HG02678 (cell line): ENCODE data around the gene MRAS.

Source experiments
- ATAC-seq: cut with Tn5 transposase; IDR thresholded peaks from one replicate; pipeline ENCODE4 v1.9.1; 2021; ENCODE audit warnings: mild to moderate bottlenecking, moderate library complexity; ENCODE audit not compliant: unreplicated experiment

MRAS gene

DNA sequence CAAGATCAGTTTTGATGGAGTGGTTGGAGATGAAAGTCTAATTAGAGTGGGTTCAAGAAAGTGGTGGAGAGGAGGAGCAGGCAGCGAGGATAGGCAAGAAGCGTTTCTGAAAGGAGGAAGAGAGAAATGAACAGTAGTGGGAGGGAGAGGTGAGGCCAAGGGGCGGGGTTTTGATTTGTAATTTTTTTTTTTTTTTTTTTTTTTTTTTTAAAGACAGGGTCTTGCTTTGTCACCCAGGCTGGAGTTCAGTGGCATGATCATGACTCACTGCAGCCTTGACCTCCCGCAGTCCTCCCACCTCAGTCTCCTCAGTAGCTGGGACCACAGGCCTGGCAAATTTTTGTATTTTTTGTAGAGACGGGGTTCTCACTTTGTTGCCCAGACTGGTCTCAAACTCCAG is 36.6 kb downstream of the MRAS start:
- no peak for ATAC-seq

DNA sequence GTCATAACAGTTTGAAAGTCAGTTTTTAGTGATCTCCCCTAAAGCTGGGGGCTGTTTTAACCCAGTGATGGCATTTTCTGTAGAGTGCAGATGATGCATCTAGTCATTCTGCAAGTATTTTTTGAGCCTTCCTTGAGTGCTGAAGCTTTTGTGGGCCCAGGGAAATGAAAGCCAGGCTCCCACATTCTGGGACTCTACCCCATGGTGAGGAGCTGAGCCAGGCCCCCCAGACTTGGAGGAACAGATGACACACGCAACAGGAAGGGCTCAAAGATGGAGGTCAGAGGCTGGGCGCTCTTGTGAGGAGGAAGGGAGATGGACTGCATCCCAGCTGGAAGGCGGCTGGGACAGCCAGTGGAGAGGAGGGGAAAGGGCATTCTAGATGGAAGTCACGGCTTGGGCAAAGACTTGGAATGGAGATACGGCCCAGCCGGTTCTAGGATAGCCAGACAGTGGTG is 40.8 kb downstream of the MRAS start:
- no peak for ATAC-seq

DNA sequence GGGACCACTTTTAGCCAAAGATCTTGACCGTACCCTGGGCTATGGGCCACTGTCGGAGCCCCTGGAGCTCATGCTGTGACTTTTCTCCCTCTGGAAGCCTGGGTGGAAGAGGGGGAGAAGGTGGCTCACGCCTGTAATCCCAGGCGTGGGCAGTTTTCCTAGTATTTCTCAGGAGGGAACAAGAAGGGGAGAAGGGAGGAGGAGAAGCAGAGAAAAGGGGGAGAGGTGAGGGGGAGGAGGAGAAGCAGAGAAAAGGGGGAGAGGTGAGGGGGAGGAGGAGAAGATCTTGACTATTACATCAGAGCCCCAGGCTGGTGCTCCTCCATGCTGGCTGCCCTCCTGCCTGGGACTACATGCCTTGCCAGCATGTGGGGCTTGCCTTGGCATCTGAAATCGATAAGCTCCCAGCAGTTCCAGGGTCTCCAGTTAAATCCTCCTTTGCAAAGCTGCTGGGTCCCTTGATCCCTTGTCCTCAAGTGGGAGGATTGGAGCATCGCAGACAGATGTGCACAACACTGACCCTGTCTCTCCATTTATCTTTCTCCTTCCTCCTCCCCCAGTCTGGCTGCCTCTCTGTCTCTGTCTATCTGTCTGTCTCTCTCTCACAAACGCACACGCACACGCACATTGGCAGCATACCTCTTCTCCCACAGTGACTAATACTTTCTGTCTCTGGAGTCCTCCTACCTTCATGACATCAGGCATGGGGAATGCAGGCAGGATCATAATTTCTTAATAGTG is 41.6 kb downstream of the MRAS start:
- no peak for ATAC-seq

DNA sequence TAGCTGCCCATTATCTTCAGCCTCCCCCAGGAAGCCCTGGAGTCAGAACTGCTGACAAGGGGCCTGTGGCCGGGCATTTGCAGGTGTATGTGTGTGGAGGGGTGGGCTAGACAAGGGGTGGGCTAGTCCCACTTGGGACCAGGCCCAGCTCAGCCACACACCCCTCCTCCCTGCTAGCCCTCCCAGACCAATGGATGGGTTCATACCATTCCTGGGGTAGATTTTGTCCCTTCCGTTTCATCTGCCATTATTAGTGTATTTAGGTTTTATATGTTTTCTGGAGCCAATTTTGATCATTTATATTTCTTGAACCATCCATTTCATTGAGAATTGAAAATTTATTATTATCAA is 42.2 kb downstream of the MRAS start:
- ATAC-seq = no peak

DNA sequence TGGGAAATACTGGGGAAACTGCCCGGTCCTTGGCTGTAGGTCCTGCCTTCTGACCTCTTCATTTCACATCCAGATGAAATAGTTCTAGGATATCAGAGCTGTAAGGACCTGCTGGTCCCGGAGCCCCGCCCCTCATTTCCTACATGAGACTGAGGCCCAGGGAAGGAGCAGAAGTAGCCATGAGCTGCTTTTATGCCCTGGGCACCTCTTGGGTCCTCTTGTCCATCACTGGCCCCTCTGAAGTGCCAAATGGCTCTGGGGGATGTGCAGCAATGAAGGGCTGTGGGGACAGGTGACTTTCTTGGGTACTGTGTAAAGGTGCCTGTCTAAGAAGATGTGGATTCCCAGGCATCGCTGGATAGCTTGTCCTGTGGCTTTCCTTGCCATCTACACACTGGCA is 45.8 kb downstream of the MRAS start:
- no peak for ATAC-seq

DNA sequence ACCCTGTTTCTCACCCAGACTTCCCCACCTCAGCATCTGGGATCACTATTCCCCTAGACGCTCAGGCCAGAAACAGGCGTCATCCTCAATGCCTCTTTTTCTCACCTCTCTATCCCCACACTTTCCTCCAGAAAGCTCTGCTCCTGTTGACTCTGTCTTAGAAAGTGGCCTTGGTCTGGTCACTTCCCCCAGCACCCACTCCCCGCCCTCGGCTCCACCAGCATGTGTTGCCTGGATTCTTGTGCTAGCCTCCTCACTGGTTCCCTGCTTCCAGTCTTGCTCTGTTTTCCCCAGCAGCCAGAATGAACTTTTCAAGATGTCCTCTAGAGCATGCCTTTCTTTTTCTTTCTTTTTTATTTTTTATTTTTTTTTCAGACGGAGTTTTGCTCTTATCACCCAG is 46.3 kb downstream of the MRAS start:
- ATAC-seq = no peak

DNA sequence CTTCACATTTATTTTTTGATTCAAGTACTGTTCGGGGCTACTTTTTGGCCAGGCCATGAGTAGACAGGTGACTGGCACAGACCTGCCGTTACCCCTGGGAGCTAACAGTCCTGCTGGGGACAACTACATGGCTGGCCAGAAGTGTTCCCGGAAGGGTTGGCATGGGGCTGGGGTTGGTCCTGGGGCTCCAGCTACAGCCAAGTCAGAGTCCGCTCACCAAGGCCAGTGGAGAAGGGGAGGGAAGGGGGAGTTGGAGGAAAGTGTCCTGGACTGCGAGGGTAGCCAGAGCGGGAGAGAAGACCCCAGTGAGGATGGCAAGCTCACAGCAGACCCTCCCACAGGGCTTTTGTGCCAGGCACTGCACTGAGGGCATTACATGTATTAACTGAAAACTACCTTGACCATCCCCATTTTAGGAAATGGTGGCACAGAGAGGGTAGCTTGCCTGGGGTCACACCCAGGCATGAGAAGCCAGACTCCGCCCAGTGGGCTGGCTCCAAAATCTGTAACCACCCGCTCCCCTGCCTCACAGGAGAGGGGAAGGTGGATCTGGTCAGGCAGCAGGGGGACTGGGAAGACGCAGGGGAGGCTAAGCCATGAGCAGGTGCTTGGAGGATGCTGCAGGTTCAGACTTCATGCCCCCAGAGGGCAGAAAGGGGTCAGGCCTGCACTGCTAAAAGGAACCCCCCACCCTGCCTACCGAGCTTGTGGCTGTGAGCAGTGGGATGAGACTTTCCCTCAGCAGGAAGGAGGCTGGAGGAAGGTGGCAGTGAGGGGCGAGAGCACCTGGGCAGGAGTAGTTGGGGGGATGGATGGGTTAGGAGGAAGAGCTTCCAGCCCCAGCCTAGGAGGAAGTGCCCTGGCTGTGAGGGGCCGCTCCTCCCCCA is 47.7 kb downstream of the MRAS start:
- no peak for ATAC-seq

DNA sequence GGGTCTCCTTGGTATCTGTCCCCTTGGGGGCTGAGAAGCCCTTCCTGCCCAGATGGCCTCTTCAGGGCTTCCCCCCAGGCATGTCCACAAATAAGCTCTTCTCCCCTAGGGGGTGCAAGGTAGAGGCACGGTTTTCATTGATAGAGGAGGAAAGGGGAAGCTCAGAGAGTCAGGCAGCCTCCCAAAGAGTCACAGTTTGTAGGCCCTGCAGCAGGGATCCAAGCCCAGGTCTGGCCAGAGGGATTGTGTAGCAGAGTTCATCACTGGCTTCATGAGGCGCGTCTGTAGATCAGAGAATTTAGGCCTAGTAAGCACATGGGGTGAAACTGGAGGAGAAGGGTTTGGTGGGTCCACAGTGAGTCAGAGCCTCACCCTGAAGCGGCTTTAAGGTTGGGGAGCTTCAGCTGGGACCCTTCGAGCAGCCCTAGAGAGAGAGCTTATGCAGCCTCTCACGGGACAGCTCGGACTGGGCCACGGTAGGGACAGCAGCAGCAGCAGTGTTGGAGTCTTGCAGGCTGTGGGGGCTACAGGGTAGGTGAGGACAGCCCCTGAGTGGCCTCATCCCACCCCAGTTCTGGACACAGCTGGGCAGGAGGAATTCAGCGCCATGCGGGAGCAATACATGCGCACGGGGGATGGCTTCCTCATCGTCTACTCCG is 48.5 kb downstream of the MRAS start:
- ATAC-seq = no peak

DNA sequence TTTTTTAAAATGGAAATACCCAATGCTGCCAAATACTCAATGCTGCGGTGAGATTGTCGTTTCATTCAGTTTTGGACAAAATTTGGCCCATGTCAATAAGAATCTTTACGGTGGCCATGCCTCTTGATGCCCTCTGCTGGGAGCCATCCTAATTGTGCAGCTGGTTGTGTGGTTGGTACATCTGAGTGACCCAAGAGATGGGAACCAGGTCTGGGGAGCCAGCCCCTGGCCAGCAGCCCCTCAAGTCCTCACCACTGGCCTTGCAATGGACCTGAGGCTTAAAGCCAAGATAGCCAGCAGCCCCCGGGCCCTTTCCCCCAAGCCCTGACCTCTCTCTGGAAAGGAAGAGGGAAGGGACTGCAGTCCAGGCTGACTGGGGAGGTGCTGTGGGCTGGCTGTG is 49.6 kb downstream of the MRAS start:
- no peak for ATAC-seq

DNA sequence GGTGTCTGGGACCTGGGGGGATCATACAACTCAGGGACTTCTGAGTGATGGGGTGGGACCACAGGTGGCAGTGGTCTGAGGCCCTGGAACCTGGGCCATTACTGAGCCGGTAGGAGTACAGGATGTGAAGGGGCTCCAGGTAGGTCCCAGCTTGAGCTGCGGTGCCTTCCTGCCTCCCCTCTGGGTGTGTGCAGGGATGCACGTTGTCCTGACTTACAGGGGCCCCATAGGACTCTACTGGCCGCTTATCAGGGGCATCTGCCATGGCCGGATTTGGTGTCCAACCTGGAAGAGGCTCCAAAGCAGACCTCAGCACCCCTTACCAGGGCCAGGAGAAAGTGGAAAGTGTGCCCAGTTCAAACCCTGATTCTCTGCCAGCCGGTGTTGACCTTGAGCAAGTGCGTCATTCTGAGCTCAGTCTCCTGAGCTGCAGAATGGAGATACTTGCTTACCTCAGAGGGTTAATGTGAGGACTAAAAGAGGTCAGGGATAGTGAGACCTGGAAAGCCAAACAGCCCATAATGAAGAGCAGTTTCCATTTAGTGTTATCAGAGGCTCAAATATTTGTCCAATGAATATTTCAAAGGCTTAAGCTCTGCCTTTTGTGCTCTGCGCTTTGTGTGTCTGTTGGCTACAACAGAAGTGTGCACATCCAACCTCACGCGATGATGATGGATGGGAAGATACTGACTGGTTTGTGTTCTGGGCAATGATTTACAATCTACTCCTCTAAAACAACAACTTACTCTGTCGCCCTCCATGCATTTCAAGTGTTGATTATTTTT is 50.6 kb downstream of the MRAS start:
- ATAC-seq = no peak

DNA sequence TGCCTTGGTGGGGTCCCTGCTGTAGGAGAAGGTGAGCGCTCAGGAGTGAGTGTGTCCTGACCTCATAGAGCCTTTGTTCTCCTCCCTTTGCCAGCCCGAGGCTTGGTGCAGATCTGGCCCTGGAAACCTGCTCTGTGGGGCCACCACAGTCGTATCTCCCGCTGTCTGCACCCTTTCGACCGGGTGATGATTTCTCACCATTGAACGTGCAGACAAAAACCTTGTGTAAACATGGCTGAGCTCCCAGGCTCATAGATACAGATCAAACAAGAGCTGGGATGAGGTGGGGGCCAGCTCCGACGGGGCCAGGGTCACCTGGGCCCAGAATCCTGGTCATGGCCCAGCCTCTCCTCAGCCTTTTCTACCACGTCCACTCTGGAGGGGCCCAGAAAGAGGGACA is 51.4 kb downstream of the MRAS start:
- ATAC-seq = no peak

DNA sequence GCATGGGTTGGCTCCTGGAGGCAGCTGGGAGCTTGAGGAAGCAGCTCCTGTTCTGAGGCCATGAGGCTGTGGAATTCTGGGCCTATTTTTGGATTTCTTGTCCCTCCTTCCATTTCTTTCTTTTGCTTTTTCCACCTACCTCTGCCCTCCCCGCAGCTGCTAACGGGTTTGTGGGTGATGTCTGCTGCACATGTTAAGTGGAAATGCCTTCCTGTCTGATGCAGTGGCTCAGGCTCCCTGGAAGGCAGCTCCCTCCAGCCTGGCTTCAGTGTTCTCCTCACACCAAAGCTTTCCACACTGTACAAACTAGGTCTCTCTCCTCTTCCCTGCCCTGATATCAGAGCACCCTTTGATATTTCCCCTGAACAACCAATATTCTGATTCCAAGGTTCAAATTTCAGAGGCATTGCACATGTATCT is 52.3 kb downstream of the MRAS start:
- ATAC-seq = no peak

DNA sequence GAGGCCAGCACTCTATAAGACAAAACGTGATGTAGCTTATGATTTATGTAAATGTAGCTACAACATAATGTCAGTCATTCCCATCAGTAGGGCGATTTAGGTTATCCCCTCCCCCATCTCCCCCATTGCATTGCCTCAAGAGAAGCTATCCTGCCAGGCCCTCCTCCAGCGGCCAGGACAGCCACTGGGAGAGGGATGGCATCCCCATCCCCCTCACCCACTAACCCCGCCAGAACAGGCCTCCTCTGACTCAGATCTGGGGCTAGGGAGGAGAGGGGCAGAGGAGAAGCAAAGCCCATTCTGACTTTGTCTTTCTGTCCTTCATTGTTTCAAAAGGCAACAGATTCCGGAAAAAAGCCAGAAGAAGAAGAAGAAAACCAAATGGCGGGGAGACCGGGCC is 53.5 kb downstream of the MRAS start:
- ATAC-seq = no peak

DNA sequence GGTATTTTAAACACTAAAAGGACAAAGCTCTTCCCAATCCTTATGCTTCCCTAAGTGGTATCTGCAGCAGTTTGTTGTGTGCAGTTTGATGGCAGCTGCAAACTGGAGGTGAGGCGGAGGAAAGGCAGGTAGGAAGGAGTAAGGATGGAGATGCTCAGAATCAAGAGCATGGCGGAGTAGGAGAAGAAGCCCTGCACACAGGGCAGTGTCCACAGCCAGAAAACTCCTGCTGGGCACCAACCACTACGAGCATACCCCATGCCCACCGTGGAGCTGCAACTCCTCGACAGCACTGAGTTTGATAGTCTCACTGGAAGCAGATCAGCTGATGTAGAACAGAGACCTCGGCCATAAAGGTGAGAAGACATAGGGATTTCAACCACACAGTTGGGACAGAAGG is 55.7 kb downstream of the MRAS start:
- no peak for ATAC-seq

DNA sequence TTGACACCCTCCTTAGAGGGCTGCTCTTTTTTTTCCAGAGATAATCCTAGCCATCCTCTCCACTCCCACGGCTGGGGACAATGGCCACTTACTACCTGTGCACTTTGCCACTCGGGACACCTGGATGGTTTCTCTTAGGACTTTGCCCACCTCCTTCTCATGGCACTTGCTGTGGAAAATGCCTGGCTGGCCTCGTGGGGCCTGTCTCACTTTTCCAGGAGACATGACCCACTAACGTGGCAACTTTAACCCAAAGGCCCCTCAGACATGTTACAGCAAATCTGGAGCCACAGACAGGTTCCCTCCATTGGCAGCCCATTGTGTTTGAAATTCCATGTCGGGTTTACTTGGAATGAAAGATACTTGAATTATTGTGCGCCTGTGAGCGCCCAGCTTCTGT is 56.6 kb downstream of the MRAS start:
- ATAC-seq = no peak

DNA sequence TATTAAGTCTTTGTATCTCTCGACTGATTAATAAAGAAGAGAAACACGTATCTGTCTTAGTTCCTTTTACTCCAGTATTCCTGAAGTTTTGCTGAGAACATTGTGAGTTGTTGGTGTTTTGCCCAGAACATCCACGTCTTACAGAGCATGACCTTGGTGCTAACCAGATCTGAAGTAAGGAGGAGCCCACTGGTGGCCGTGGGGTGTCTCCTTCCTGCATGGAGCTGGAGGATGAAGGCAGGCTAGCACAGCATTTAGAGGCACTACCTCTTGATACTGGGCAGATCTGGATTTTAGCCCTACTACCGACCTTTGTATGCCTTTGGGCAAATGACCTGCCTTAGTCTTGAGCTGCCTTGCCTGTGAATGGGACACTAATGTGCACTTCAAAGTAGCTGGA is 57.1 kb downstream of the MRAS start:
- ATAC-seq = no peak

DNA sequence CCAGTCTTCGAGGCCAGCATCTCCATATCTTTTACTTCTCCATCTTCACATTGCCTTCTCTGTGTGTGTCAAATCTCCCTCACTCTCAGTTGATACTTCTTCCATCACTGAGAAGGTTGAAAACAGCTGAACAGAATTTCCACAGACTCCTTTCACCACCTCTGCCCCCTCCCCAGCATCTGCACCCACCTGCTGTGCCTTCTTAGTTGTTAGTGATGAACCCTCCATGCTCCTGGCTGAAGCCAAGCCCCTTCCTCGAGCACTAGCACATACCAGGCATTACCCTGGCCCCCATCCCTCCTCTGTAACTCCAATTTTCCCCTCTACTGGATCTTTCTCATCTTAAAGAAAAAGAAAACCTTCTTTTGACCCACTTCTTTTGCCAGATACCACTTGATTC is 58.2 kb downstream of the MRAS start:
- ATAC-seq = no peak

DNA sequence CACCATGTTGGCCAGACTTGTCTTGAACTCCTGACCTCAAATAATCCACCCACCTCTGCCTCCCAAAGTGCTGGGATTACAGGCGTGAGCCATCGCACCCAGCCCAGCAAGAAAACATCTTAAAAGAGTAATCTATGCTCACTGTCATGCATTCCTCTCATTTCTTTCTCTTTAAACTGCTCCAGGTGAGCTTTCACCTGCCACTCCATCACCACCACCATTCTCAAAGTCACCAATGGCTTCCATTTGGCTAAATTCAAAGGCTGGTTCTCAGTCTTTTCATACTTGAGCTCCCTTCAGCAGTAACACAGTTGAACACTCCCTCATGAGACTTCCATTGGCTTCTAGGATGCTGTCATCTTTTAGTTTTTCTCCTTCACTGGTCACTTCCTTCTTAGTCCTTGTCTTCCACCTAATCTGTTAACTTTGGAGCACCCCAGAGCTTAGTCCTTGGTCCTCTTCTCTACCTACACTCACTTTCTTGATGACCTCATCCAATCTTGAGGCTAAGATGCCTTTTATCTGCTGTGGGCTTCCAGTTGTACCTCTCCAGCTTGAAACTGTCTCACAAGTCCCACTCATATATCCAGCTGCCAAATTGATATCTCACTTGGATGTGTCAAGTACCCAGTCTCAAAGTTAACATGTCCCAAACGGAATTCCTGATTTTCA is 59.0 kb downstream of the MRAS start:
- ATAC-seq = no peak

DNA sequence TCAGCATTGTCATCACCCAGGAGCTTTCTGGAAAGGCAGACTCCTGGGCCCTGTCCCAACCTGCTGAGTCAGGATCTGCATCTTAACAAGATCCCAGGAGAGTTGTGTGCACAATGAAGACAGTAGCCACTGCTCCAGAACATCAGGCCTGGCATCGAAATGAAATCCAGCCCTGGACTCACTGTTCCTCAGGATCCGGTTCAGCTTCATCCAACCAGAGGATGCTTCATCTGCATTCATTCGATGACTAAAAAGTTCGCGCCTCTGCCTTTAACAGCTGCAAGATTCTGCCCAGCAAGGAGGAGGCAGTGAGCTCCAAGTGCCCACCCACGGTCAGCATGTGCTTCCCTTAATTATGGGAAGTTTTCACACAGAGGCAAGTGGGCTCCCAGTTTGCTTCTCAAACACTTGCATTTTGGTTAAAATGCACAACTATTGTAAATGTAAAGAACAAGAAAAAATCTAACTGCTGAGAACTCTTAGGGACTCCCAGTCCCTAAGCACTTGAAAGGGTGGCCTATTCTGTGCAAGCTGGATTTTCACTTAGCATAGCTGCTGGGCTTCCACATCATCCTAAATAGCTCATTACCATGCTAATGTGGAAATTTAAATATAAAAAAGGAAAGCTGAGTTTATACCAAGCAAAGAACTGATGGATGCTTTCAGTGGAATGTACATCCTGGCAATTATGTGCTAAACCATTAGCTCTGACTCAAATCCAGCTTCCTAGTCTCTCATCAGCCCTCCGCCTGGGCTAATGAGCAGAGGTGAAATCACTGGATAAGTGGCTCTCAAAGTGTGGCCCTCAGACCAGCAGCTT is 60.6 kb downstream of the MRAS start:
- ATAC-seq = no peak
